GM23338 (cell line): ENCODE data around the gene LTBP4.

ENCODE experiments used
- EZH2 ChIP-seq: fragments of 200-600 bp; sonication (generic); IDR thresholded peaks from one replicate; pipeline ENCODE4 v1.8.0; 2017; ENCODE audit warnings: antibody characterized with exemption, mild to moderate bottlenecking, low read depth; ENCODE audit not compliant: unreplicated experiment
- POLR2AphosphoS5 ChIP-seq: IDR thresholded peaks from 2 replicates; pipeline ENCODE4 v1.6.1; 2016; ENCODE audit warnings: antibody characterized with exemption, low read depth
- ZNF114 ChIP-seq: fragments of 250-450 bp; sonication (Bioruptor Pico); IDR thresholded peaks from 2 replicates; pipeline ENCODE4 v1.5.0; 2020; ENCODE audit warnings: mild to moderate bottlenecking, moderate library complexity
- TF ChIP-seq, protein P1 (sequence below), 2 experiments: fragments of 200-600 bp in 1 of 2; sonication (generic) in 1 of 2; conservative IDR thresholded peaks; 2 replicates each; pipeline versions ENCODE4 v1.5.1 to v1.6.1; 2016 to 2017; ENCODE audit warnings: antibody characterized with exemption in 2 of 2, low read depth in 2 of 2, mild to moderate bottlenecking in 2 of 2, moderate library complexity in 1 of 2
- TF ChIP-seq, protein P2 (sequence below): IDR thresholded peaks from 2 replicates; pipeline ENCODE4 v1.6.1; 2016; ENCODE audit warnings: antibody characterized with exemption
- TF ChIP-seq, protein P3 (sequence below): IDR thresholded peaks from one replicate; pipeline ENCODE4 v1.6.1; 2018; ENCODE audit warnings: antibody characterized with exemption; ENCODE audit not compliant: unreplicated experiment

DNA sequence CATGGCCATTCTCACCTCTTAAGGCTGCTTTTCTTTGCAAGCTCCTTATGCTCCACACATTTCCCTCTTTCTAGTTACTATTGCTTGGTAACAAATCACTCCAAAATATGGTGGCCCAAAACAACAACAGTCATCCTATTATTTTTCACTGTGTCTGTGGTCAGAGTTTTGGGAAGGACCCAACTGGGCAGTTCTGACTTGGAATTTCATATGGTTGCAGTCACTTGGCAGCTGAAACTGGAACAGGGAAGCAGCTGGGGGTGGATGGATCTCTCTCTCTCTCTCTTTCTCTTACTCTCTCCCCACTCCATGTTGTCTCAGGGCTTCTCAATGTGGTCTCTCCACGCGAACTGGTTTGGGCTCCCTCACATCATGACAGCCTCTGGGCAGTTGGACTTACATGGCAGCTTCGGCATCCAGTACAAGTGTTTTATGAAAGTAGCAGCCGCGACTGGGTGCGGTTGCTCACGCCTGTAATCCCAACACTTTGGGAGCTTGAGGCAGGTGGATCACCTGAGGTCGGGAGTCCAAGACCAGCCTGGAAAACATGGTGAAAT, 49.7 kb downstream of the LTBP4 start:
- TF ChIP-seq, protein P1, sequence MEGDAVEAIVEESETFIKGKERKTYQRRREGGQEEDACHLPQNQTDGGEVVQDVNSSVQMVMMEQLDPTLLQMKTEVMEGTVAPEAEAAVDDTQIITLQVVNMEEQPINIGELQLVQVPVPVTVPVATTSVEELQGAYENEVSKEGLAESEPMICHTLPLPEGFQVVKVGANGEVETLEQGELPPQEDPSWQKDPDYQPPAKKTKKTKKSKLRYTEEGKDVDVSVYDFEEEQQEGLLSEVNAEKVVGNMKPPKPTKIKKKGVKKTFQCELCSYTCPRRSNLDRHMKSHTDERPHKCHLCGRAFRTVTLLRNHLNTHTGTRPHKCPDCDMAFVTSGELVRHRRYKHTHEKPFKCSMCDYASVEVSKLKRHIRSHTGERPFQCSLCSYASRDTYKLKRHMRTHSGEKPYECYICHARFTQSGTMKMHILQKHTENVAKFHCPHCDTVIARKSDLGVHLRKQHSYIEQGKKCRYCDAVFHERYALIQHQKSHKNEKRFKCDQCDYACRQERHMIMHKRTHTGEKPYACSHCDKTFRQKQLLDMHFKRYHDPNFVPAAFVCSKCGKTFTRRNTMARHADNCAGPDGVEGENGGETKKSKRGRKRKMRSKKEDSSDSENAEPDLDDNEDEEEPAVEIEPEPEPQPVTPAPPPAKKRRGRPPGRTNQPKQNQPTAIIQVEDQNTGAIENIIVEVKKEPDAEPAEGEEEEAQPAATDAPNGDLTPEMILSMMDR (conservative IDR thresholded peaks at IDR 0.05; ENCODE audit: low read depth in 2 of 2) = no peak
- no peak for TF ChIP-seq EZH2
- TF ChIP-seq POLR2AphosphoS5 = no peak
- TF ChIP-seq, protein P2, sequence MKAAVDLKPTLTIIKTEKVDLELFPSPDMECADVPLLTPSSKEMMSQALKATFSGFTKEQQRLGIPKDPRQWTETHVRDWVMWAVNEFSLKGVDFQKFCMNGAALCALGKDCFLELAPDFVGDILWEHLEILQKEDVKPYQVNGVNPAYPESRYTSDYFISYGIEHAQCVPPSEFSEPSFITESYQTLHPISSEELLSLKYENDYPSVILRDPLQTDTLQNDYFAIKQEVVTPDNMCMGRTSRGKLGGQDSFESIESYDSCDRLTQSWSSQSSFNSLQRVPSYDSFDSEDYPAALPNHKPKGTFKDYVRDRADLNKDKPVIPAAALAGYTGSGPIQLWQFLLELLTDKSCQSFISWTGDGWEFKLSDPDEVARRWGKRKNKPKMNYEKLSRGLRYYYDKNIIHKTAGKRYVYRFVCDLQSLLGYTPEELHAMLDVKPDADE = no peak
- TF ChIP-seq, protein P3, sequence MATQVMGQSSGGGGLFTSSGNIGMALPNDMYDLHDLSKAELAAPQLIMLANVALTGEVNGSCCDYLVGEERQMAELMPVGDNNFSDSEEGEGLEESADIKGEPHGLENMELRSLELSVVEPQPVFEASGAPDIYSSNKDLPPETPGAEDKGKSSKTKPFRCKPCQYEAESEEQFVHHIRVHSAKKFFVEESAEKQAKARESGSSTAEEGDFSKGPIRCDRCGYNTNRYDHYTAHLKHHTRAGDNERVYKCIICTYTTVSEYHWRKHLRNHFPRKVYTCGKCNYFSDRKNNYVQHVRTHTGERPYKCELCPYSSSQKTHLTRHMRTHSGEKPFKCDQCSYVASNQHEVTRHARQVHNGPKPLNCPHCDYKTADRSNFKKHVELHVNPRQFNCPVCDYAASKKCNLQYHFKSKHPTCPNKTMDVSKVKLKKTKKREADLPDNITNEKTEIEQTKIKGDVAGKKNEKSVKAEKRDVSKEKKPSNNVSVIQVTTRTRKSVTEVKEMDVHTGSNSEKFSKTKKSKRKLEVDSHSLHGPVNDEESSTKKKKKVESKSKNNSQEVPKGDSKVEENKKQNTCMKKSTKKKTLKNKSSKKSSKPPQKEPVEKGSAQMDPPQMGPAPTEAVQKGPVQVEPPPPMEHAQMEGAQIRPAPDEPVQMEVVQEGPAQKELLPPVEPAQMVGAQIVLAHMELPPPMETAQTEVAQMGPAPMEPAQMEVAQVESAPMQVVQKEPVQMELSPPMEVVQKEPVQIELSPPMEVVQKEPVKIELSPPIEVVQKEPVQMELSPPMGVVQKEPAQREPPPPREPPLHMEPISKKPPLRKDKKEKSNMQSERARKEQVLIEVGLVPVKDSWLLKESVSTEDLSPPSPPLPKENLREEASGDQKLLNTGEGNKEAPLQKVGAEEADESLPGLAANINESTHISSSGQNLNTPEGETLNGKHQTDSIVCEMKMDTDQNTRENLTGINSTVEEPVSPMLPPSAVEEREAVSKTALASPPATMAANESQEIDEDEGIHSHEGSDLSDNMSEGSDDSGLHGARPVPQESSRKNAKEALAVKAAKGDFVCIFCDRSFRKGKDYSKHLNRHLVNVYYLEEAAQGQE = no peak
- TF ChIP-seq ZNF114 (CRISPR knock-in tag) = no peak
